Measurements from ENCODE around the gene SEPTIN3. TPM values are rescaled to one million over a fixed set of nuclear protein-coding genes. Genes with fewer than 3 reads are reported as not detected.
"Not testable (repeated sequence)": the region's sequence is repeated elsewhere in the genome, so short reads cannot be mapped to it uniquely, and the experiment has no call there.

Gene SEPTIN3
- total RNA-seq, 4 donors from 2014 or later = 0.76 to 1.2 (median 0.96) TPM

GRCh38 chr22:41947424-41948080, 21.7 kb upstream of the SEPTIN3 start:
- TF ChIP-seq POLR2A (IDR thresholded peaks at IDR 0.05) = no peak
- TF ChIP-seq, protein P1, sequence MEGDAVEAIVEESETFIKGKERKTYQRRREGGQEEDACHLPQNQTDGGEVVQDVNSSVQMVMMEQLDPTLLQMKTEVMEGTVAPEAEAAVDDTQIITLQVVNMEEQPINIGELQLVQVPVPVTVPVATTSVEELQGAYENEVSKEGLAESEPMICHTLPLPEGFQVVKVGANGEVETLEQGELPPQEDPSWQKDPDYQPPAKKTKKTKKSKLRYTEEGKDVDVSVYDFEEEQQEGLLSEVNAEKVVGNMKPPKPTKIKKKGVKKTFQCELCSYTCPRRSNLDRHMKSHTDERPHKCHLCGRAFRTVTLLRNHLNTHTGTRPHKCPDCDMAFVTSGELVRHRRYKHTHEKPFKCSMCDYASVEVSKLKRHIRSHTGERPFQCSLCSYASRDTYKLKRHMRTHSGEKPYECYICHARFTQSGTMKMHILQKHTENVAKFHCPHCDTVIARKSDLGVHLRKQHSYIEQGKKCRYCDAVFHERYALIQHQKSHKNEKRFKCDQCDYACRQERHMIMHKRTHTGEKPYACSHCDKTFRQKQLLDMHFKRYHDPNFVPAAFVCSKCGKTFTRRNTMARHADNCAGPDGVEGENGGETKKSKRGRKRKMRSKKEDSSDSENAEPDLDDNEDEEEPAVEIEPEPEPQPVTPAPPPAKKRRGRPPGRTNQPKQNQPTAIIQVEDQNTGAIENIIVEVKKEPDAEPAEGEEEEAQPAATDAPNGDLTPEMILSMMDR (IDR thresholded peaks at IDR 0.05) = no peak
- 70 to 71% methylated on average over 21 of the region's 21 CpGs for WGBS, 2 donors
- H3K4me3 ChIP-seq (ENCODE audit: low read depth, poor library complexity, severe bottlenecking) = no peak overlapping the region

GRCh38 chr22:41948142-41948541, 21.1 kb upstream of the SEPTIN3 start:
- no peak for DNase-seq (ENCODE audit: low spot score in 2 of 2)
- intact Hi-C loops (cut with DNase I; ENCODE audit: low total_unique reads) = loop anchor here (10.0 kb wide), 2 partner anchors 123 to 253 kb away; partner anchors contain the start of gene MEI1
- TF ChIP-seq, protein P1 (IDR thresholded peaks at IDR 0.05) = no peak
- no peak for TF ChIP-seq POLR2A (IDR thresholded peaks at IDR 0.05)
- 94 to 98% methylated on average over 2 of the region's 2 CpGs for whole genome bisulfite sequencing, 2 donors
- no peak overlapping the region for H3K4me3 ChIP-seq (ENCODE audit: low read depth, poor library complexity, severe bottlenecking)

More at GRCh38 chr22:41947424-41948080, 21.7 kb upstream of the SEPTIN3 start:
- no peak for DNase-seq (ENCODE audit: low spot score in 2 of 2)
- intact Hi-C loops (cut with DNase I; ENCODE audit: low total_unique reads) = loop anchor here (10.0 kb wide), 2 partner anchors 123 to 253 kb away; partner anchors contain the start of gene MEI1

DNA sequence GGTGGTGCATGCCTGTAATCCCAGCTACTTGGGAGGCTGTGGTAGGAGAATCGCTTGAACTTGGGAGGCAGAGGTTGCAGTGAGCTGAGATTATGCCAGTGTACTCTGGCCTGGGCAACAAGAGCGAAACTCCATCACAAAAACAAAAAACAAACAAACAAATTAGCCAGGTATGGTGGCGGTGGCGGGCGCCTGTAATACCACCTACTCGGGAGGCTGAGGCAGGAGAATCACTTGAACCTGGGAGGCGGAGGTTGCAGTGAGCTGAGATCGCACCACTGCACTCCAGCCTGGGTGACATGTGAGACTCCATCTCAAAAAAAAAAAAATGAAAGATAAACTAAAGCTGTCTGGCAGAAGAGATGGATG, 20.3 kb upstream of the SEPTIN3 start:
- not testable (repeated sequence) for DNase-seq (ENCODE audit: low spot score in 2 of 2); H3K4me3 ChIP-seq (ENCODE audit: low read depth, poor library complexity, severe bottlenecking)
- 80 to 91% methylated on average over 8 of the region's 8 CpGs for WGBS, 2 donors
- intact Hi-C loops (cut with DNase I; ENCODE audit: low total_unique reads) = loop anchor here (10.0 kb wide), 2 partner anchors 124 to 254 kb away; partner anchors contain the start of gene MEI1

GRCh38 chr22:41949297-41949965, 19.8 kb upstream of the SEPTIN3 start:
- DNase-seq (ENCODE audit: low spot score in 2 of 2) = no peak
- intact Hi-C loops (cut with DNase I; ENCODE audit: low total_unique reads) = loop anchor here (10.0 kb wide), 2 partner anchors 125 to 255 kb away; partner anchors contain the start of gene MEI1
- no peak overlapping the region for H3K4me3 ChIP-seq (ENCODE audit: low read depth, poor library complexity, severe bottlenecking)
- 84 to 86% methylated on average over 7 of the region's 7 CpGs for WGBS, 2 donors
- TF ChIP-seq, protein P1 (IDR thresholded peaks at IDR 0.05) = no peak
- no peak for TF ChIP-seq POLR2A (IDR thresholded peaks at IDR 0.05)

- WGBS, 2 donors = 65 to 68% methylated on average over 16 of the region's 16 CpGs
- no peak for TF ChIP-seq POLR2A (IDR thresholded peaks at IDR 0.05)
- TF ChIP-seq, protein P1 (IDR thresholded peaks at IDR 0.05) = no peak
- intact Hi-C loops (cut with DNase I; ENCODE audit: low total_unique reads) = no loop called here
- no peak within 1 kb of the TSS for H3K4me3 ChIP-seq (ENCODE audit: low read depth, poor library complexity, severe bottlenecking)
- DNase-seq (ENCODE audit: low spot score in 2 of 2) = no peak
Measured at GRCh38 chr22:41951898-41952474, 17.3 kb upstream of the SEPTIN3 start, which contains the start of gene SMIM45. SMIM45 (plus strand) TSS chr22:41952150.

DNA sequence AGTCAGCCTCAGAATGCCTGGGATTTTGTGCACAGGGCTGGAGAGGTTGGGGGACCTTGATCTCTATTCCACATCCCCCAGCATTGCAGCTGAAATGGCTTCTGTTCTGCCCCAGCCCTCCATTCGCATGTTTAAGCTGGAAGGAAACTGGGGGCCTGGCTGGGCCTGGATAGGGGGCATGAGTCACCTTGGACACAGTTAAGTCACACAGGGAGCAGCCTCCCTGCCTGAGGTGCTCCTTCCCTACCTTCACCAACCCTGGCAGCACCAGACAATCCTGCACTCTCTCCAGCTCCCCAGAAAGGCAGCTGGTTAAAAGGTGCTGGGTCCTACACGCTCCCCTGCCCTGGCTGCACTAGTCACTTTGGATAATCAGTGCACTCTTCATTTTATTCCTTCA, 16.5 kb upstream of the SEPTIN3 start:
- TF ChIP-seq, protein P1 (IDR thresholded peaks at IDR 0.05) = no peak
- no peak for TF ChIP-seq POLR2A (IDR thresholded peaks at IDR 0.05)
- intact Hi-C loops (cut with DNase I; ENCODE audit: low total_unique reads) = no loop called here
- no peak overlapping the region for H3K4me3 ChIP-seq (ENCODE audit: low read depth, poor library complexity, severe bottlenecking)
- 94 to 100% methylated on average over 2 of the region's 2 CpGs for WGBS, 2 donors
- DNase-seq (ENCODE audit: low spot score in 2 of 2) = no peak
